Body of pancreas (tissue), 4 donors: ENCODE measurements around the gene C14orf132. TPM values are rescaled to one million over a fixed set of nuclear protein-coding genes. Genes with fewer than 3 reads are reported as not detected.

Source experiments
- ATAC-seq: fragments of 150-250 bp; one replicate; pipeline ENCODE4 v1.9.1; 2016
- DNase-seq, 4 donors: peaks; one replicate each; pipeline ENCODE4 v3.0.0-alpha.2; 2019
- H3K27ac ChIP-seq, 4 donors: fragments of 200-600 bp; sonication (generic); 1 replicate in 3 of 4; 2 replicates in 1 of 4; pipeline versions ENCODE4 v1.5.1 to v1.6.1; 2016 to 2019; ENCODE audit warnings: mild to moderate bottlenecking in 1 of 4, mixed read lengths in 1 of 4, moderate library complexity in 1 of 4
- H3K27me3 ChIP-seq, 2 donors: fragments of 200-600 bp; sonication (generic); one replicate each; pipeline ENCODE4 v1.6.0; 2016; ENCODE audit warnings: mild to moderate bottlenecking in 1 of 2
- H3K36me3 ChIP-seq, 2 donors: fragments of 200-600 bp; sonication (generic); replicated peaks in 1 of 2; 2 replicates each; pipeline ENCODE4 v1.5.1; 2016; ENCODE audit warnings: low read depth in 2 of 2; ENCODE audit not compliant: insufficient read depth in 1 of 2
- H3K4me1 ChIP-seq: fragments of 200-600 bp; sonication (generic); one replicate; pipeline ENCODE4 v1.6.0; 2016
- H3K4me3 ChIP-seq, 2 donors: fragments of 200-600 bp; sonication (generic); 1 replicate in 1 of 2; 2 replicates in 1 of 2; pipeline ENCODE4 v1.5.1; 2016 to 2019
- H3K9me3 ChIP-seq, 3 donors: fragments of 200-600 bp; sonication (generic); 1 replicate in 2 of 3; 2 replicates in 1 of 3; pipeline ENCODE4 v1.5.1; 2016
- CTCF ChIP-seq, 7 experiments: fragments of 450-650 bp in 4 of 7; fragments of 200-600 bp in 3 of 7; sonication (generic) in 3 of 7; IDR thresholded peaks; one replicate each; pipeline ENCODE4 v1.5.1; 2016 to 2019; ENCODE audit warnings: antibody characterized with exemption in 7 of 7
- POLR2A ChIP-seq, 3 donors: fragments of 450-650 bp; IDR thresholded peaks; one replicate each; pipeline ENCODE4 v1.6.1; 2016; ENCODE audit warnings: antibody characterized with exemption in 3 of 3, mild to moderate bottlenecking in 2 of 3
- WGBS, 2 donors: methylation state at CpG; one replicate each; pipeline ENCODE4 v1.1.5; 2017; 5-methylcytosine and 5-hydroxymethylcytosine counted together
- intact Hi-C: fragments of 100-400 bp; cut with DNase I; formaldehyde crosslinking; loops from one replicate; pipeline ENCODE4 v1.15.1; 2023
- total RNA-seq, 2 donors: library from RNA; depleted of rRNA; stranded (reverse); fragments of >200 nt; gene quantifications; one replicate each; pipeline ENCODE4 v1.1.0, GENCODE V29; 2016

The C14orf132 gene
- total RNA-seq, 2 donors from 2014 or later = 4.4 to 4.6 TPM

GRCh38 chr14:96089401-96089800, 50.2 kb downstream of the C14orf132 start:
- Histone ChIP-seq H3K36me3 (no peaks in the 10 kb centered on the region), H3K9me3 (no peaks in the 10 kb centered on the region), H3K27me3 (no peaks in the 10 kb centered on the region), H3K4me1 (no peaks in the 10 kb centered on the region), H3K4me3 (no peak overlapping the region), H3K27ac (no peak overlapping the region)
- no peak for ATAC-seq
- 88 to 91% methylated on average over 4 of the region's 4 CpGs for WGBS, 2 donors
- DNase-seq = no peak
- no peak for TF ChIP-seq CTCF (IDR thresholded peaks at IDR 0.05)
- no peak for TF ChIP-seq POLR2A (IDR thresholded peaks at IDR 0.05)
- intact Hi-C loops = no loop called here

- Histone ChIP-seq H3K36me3 (no peaks in the 10 kb centered on the region), H3K4me1 (peaks cover 2% of the 10 kb centered on the region), H3K9me3 (no peaks in the 10 kb centered on the region), H3K4me3 (no peak overlapping the region), H3K27me3 (no peaks in the 10 kb centered on the region), H3K27ac (no peak overlapping the region)
- WGBS, 2 donors = 45 to 54% methylated on average over 12 of the region's 12 CpGs
- intact Hi-C loops = loop anchor here (10.0 kb wide), 1 partner anchor 334 kb away; no protein-coding TSS in a partner anchor
- DNase-seq = peak in 3 of 4 donors; percentile 59 to 66 (median 63)
- no peak for TF ChIP-seq CTCF (IDR thresholded peaks at IDR 0.05)
- peak; percentile 45 for ATAC-seq
Measured at GRCh38 chr14:96090441-96091148, 51.4 kb downstream of the C14orf132 start.

GRCh38 chr14:96091149-96091693, 52.1 kb downstream of the C14orf132 start:
- H3K4me3 ChIP-seq = no peak overlapping the region
- intact Hi-C loops = loop anchor here (10.0 kb wide), 1 partner anchor 334 kb away; no protein-coding TSS in a partner anchor
- no peaks in the 10 kb centered on the region for H3K9me3 ChIP-seq
- 47 to 48% methylated on average over 15 of the region's 15 CpGs for whole genome bisulfite sequencing, 2 donors
- TF ChIP-seq CTCF (IDR thresholded peaks at IDR 0.05) (no peak), POLR2A (IDR thresholded peaks at IDR 0.05) (no peak)
- peaks cover 6% of the 10 kb centered on the region for H3K4me1 ChIP-seq
- H3K27me3 ChIP-seq = no peaks in the 10 kb centered on the region
- H3K36me3 ChIP-seq = no peaks in the 10 kb centered on the region
- no peak overlapping the region for H3K27ac ChIP-seq
- ATAC-seq (no peak), DNase-seq (no peak)

GRCh38 chr14:96091941-96092411, 52.8 kb downstream of the C14orf132 start:
- H3K4me3 ChIP-seq = no peak overlapping the region
- DNase-seq (no peak), ATAC-seq (no peak)
- no peak overlapping the region for H3K27ac ChIP-seq
- no peaks in the 10 kb centered on the region for H3K9me3 ChIP-seq
- TF ChIP-seq POLR2A (IDR thresholded peaks at IDR 0.05) (no peak), CTCF (IDR thresholded peaks at IDR 0.05) (no peak)
- H3K36me3 ChIP-seq = no peaks in the 10 kb centered on the region
- H3K27me3 ChIP-seq = no peaks in the 10 kb centered on the region
- 81 to 83% methylated on average over 13 of the region's 13 CpGs for WGBS, 2 donors
- intact Hi-C loops = loop anchor here (10.0 kb wide), 1 partner anchor 333 kb away; no protein-coding TSS in a partner anchor
- H3K4me1 ChIP-seq = peaks cover 6% of the 10 kb centered on the region
